ENCODE measurements around the gene BICDL1. TPM values are rescaled to one million over a fixed set of nuclear protein-coding genes. Genes with fewer than 3 reads are reported as not detected.
"Not testable (repeated sequence)": the region's sequence is repeated elsewhere in the genome, so short reads cannot be mapped to it uniquely, and the experiment has no call there.

Gene BICDL1
- total RNA-seq, 1 donor from 2014 or later, result 7.4 TPM

DNA sequence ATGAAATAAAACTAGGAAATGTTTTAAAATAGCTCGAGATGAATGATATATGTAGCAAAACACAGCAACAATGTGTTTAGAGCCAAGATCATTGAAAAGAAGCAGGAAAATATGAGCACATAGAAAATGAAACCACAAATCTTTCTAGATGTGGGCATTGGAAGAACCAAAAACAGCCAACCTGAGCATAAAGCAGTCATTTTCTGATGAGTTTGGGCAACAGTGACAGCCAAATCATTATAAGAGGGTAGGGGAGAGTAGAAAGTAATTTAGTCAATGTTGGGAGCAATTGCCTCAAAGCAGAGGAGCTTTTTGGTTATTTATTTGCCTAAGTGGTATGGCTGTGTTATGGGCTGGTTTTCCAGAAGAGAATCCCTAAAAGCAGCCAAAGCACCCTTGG lies 8.8 kb upstream of the BICDL1 start:
- Mint-ChIP-seq H3K4me3 (no peak overlapping the region), H3K4me1 (ENCODE audit: unreplicated experiment) (no peaks in the 10 kb centered on the region), H3K27me3 (peaks cover 44% of the 10 kb centered on the region), H3K9me3 (no peaks in the 10 kb centered on the region), H3K27ac (no peak overlapping the region), H3K36me3 (no peaks in the 10 kb centered on the region)
- TF ChIP-seq, protein P1, sequence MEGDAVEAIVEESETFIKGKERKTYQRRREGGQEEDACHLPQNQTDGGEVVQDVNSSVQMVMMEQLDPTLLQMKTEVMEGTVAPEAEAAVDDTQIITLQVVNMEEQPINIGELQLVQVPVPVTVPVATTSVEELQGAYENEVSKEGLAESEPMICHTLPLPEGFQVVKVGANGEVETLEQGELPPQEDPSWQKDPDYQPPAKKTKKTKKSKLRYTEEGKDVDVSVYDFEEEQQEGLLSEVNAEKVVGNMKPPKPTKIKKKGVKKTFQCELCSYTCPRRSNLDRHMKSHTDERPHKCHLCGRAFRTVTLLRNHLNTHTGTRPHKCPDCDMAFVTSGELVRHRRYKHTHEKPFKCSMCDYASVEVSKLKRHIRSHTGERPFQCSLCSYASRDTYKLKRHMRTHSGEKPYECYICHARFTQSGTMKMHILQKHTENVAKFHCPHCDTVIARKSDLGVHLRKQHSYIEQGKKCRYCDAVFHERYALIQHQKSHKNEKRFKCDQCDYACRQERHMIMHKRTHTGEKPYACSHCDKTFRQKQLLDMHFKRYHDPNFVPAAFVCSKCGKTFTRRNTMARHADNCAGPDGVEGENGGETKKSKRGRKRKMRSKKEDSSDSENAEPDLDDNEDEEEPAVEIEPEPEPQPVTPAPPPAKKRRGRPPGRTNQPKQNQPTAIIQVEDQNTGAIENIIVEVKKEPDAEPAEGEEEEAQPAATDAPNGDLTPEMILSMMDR (conservative IDR thresholded peaks at IDR 0.05), result no peak
- no peak for DNase-seq (ENCODE audit: extremely low spot score, unreplicated experiment)

GRCh38 chr12:119980702-119981101 lies 8.3 kb upstream of the BICDL1 start:
- not testable (repeated sequence) for H3K9me3 Mint-ChIP-seq; H3K36me3 Mint-ChIP-seq; H3K4me3 Mint-ChIP-seq; H3K27ac Mint-ChIP-seq; H3K4me1 Mint-ChIP-seq (ENCODE audit: unreplicated experiment); DNase-seq (ENCODE audit: extremely low spot score, unreplicated experiment)
- peaks cover 45% of the 10 kb centered on the region for H3K27me3 Mint-ChIP-seq

GRCh38 chr12:119989361-119989730 lies 310 bp downstream of the BICDL1 start:
- Mint-ChIP-seq H3K9me3 (no peaks in the 10 kb centered on the region), H3K4me3 (peak overlapping the region; percentile 63), H3K36me3 (no peaks in the 10 kb centered on the region), H3K27ac (no peak overlapping the region), H3K4me1 (ENCODE audit: unreplicated experiment) (peaks cover 5% of the 10 kb centered on the region), H3K27me3 (peaks cover 66% of the 10 kb centered on the region)
- peak; percentile 68 for DNase-seq (ENCODE audit: extremely low spot score, unreplicated experiment)
- TF ChIP-seq, protein P1 (conservative IDR thresholded peaks at IDR 0.05), result no peak

GRCh38 chr12:119989731-119990381 lies 820 bp downstream of the BICDL1 start:
- peak overlapping the region; percentile 70 for H3K27ac Mint-ChIP-seq
- peaks cover 62% of the 10 kb centered on the region for H3K27me3 Mint-ChIP-seq
- H3K4me3 Mint-ChIP-seq, result peak overlapping the region; percentile 85
- DNase-seq (ENCODE audit: extremely low spot score, unreplicated experiment), result peak; percentile 91
- no peaks in the 10 kb centered on the region for H3K9me3 Mint-ChIP-seq
- no peaks in the 10 kb centered on the region for H3K36me3 Mint-ChIP-seq
- H3K4me1 Mint-ChIP-seq (ENCODE audit: unreplicated experiment), result peaks cover 5% of the 10 kb centered on the region
- TF ChIP-seq, protein P1 (conservative IDR thresholded peaks at IDR 0.05), result no peak

DNA sequence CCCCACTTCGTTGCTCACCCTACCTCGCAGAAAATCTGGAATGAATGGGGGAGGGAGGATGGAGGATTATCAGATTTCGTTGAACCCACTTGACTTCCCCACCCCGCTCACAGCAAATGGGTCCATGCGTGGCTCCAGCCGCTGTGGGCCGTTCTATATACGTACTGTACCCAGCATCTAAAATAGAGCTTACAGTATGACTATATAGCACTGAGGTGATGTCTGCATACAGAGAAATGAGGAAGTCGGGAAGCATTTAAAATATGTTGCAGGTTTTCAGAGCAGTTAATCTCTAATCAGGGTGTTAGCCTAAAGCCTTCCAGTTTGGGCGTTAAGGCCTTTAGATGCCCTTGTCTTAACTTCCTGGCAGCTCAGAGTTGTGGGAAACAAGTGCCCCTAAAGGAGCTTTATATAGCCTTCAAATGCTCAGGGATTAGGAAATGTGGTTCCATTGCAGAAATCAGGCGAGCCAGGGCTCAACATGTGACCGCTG lies 1.4 kb downstream of the BICDL1 start:
- Mint-ChIP-seq H3K4me1 (ENCODE audit: unreplicated experiment) (peaks cover 5% of the 10 kb centered on the region), H3K9me3 (no peaks in the 10 kb centered on the region), H3K27me3 (peaks cover 57% of the 10 kb centered on the region), H3K4me3 (peak overlapping the region; percentile 85), H3K36me3 (no peaks in the 10 kb centered on the region), H3K27ac (peak overlapping the region; percentile 70)
- TF ChIP-seq, protein P1 (conservative IDR thresholded peaks at IDR 0.05), result no peak
- no peak for DNase-seq (ENCODE audit: extremely low spot score, unreplicated experiment)

DNA sequence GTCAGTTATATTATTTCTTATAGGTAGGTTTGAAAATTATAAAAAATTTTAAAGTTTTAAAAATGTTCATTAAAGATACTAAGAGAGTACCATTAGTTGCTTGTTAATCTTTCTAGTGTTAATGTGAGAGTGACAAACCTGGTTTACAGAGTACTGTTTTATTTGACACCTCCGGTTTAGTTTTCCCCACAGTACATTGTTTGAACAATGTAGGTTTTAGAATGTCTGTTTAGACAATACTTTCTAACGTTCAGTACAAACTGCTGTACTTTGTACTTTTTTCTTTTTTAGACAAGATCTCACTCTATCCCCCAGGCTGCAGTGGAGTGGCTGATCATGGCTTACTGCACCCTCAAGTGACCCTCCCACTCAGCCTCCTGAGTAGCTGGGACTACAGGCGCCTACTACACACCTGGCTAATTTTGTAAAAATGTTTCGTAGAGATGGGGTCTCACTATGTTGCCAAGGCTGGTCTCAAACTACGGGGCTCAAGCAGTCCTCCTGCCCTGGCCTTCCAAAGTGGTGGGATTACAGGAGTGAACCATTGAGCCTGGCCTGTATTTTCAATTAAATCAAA lies 3.2 kb downstream of the BICDL1 start:
- H3K36me3 Mint-ChIP-seq, result no peaks in the 10 kb centered on the region
- H3K4me1 Mint-ChIP-seq (ENCODE audit: unreplicated experiment), result peaks cover 5% of the 10 kb centered on the region
- no peaks in the 10 kb centered on the region for H3K9me3 Mint-ChIP-seq
- H3K27ac Mint-ChIP-seq, result no peak overlapping the region
- H3K4me3 Mint-ChIP-seq, result no peak overlapping the region
- no peak for DNase-seq (ENCODE audit: extremely low spot score, unreplicated experiment)
- H3K27me3 Mint-ChIP-seq, result peaks cover 45% of the 10 kb centered on the region
- TF ChIP-seq, protein P1 (conservative IDR thresholded peaks at IDR 0.05), result no peak
